Testis (tissue), 3 donors: ENCODE data around the gene SGCG. TPM values are rescaled to one million over a fixed set of nuclear protein-coding genes. Genes with fewer than 3 reads are reported as not detected.

Experiments used
- DNase-seq: peaks from one replicate; pipeline ENCODE4 v3.0.0-alpha.2; 2019
- H3K27ac ChIP-seq, 2 donors: fragments of 200-600 bp; sonication (generic); one replicate each; pipeline ENCODE4 v1.5.1; 2019
- H3K27me3 ChIP-seq: fragments of 200-600 bp; sonication (generic); one replicate; pipeline ENCODE4 v1.5.1; 2019
- H3K36me3 ChIP-seq: fragments of 200-600 bp; sonication (generic); one replicate; pipeline ENCODE4 v1.5.1; 2017; ENCODE audit warnings: low read depth; ENCODE audit errors: missing control alignments
- H3K4me1 ChIP-seq: fragments of 200-600 bp; sonication (generic); one replicate; pipeline ENCODE4 v1.5.1; 2019
- H3K4me3 ChIP-seq, 2 donors: fragments of 200-600 bp; sonication (generic); one replicate each; pipeline ENCODE4 v1.5.1; 2017 to 2019
- H3K9me3 ChIP-seq: fragments of 200-600 bp; sonication (generic); one replicate; pipeline ENCODE4 v1.5.1; 2017
- CTCF ChIP-seq, 3 experiments: fragments of 450-650 bp in 2 of 3; fragments of 200-600 bp in 1 of 3; sonication (generic) in 1 of 3; IDR thresholded peaks; one replicate each; pipeline ENCODE4 v1.5.1; 2016 to 2019; ENCODE audit warnings: antibody characterized with exemption in 3 of 3, mild to moderate bottlenecking in 2 of 3, moderate library complexity in 1 of 3
- POLR2A ChIP-seq: fragments of 450-650 bp; IDR thresholded peaks from one replicate; pipeline ENCODE4 v1.6.1; 2017; ENCODE audit warnings: antibody characterized with exemption, mild to moderate bottlenecking, moderate library complexity
- WGBS, 2 donors: methylation state at CpG; one replicate each; pipeline ENCODE4 v1.1.5; 2018; 5-methylcytosine and 5-hydroxymethylcytosine counted together
- intact Hi-C: fragments of 100-400 bp; cut with DNase I; formaldehyde crosslinking; loops from one replicate; pipeline ENCODE4 v1.15.1; 2023; ENCODE audit warnings: low total_unique reads
- polyA plus RNA-seq: library from polyadenylated mRNA; stranded (reverse); fragments of 350-450 nt; fragmentation: Illumina TruSeq; extraction: RNeasy Lipid Tissue Mini Kit (QIAGEN cat#74804); gene quantifications from one replicate; pipeline ENCODE4 v1.2.3, GENCODE V29; 2014; ENCODE audit warnings: low read depth, low replicate concordance; ENCODE audit not compliant: insufficient read depth
- total RNA-seq, 2 donors: library from RNA; depleted of rRNA; stranded (reverse); fragments of >200 nt; gene quantifications; one replicate each; pipeline ENCODE4 v1.2.3, GENCODE V29; 2016

Gene SGCG
- total and polyA plus RNA-seq, 3 donors from 2014 or later = 1.5 to 2.9 (median 2.2) TPM

GRCh38 chr13:23268441-23268840 lies 87.7 kb downstream of the SGCG start:
- Histone ChIP-seq H3K9me3 (no peaks in the 10 kb centered on the region), H3K4me1 (no peaks in the 10 kb centered on the region), H3K36me3 (no peaks in the 10 kb centered on the region), H3K4me3 (no peak overlapping the region), H3K27me3 (no peaks in the 10 kb centered on the region), H3K27ac (no peak overlapping the region)
- WGBS, 2 donors = 63 to 75% methylated on average over 1 of the region's 1 CpG
- TF ChIP-seq POLR2A (no peak), CTCF (IDR thresholded peaks at IDR 0.05) (no peak)
- DNase-seq = no peak
- intact Hi-C loops = no loop called here

- no peak overlapping the region for H3K4me3 ChIP-seq
- 93 to 97% methylated on average over 3 of the region's 3 CpGs for WGBS, 2 donors
- TF ChIP-seq POLR2A (no peak), CTCF (IDR thresholded peaks at IDR 0.05) (no peak)
- H3K4me1 ChIP-seq = no peaks in the 10 kb centered on the region
- no peak for DNase-seq
- no peaks in the 10 kb centered on the region for H3K9me3 ChIP-seq
- intact Hi-C loops = no loop called here
- H3K36me3 ChIP-seq = no peaks in the 10 kb centered on the region
- no peaks in the 10 kb centered on the region for H3K27me3 ChIP-seq
- no peak overlapping the region for H3K27ac ChIP-seq
Observed at GRCh38 chr13:23271331-23271730, 90.6 kb downstream of the SGCG start.

GRCh38 chr13:23273498-23273897 lies 92.7 kb downstream of the SGCG start:
- Histone ChIP-seq H3K9me3 (no peaks in the 10 kb centered on the region), H3K27me3 (no peaks in the 10 kb centered on the region), H3K27ac (no peak overlapping the region), H3K4me3 (no peak overlapping the region), H3K4me1 (no peaks in the 10 kb centered on the region), H3K36me3 (no peaks in the 10 kb centered on the region)
- DNase-seq = no peak
- intact Hi-C loops = no loop called here
- TF ChIP-seq CTCF (IDR thresholded peaks at IDR 0.05) (no peak), POLR2A (no peak)
- 83 to 91% methylated on average over 3 of the region's 3 CpGs for WGBS, 2 donors

GRCh38 chr13:23279321-23279720 lies 98.5 kb downstream of the SGCG start:
- Histone ChIP-seq H3K4me3 (no peak overlapping the region), H3K27ac (no peak overlapping the region), H3K27me3 (no peaks in the 10 kb centered on the region), H3K36me3 (no peaks in the 10 kb centered on the region), H3K9me3 (no peaks in the 10 kb centered on the region), H3K4me1 (no peaks in the 10 kb centered on the region)
- no peak for DNase-seq
- WGBS, 2 donors = 66 to 69% methylated on average over 5 of the region's 5 CpGs
- intact Hi-C loops = no loop called here
- TF ChIP-seq CTCF (IDR thresholded peaks at IDR 0.05) (no peak), POLR2A (no peak)

- WGBS, 2 donors = 50 to 71% methylated on average over 1 of the region's 1 CpG
Observed at GRCh38 chr13:23288564-23288963, 107.8 kb downstream of the SGCG start.

More at GRCh38 chr13:23288564-23288963, 107.8 kb downstream of the SGCG start:
- Histone ChIP-seq H3K27me3 (no peaks in the 10 kb centered on the region), H3K4me1 (no peaks in the 10 kb centered on the region), H3K36me3 (no peaks in the 10 kb centered on the region), H3K27ac (no peak overlapping the region), H3K4me3 (no peak overlapping the region), H3K9me3 (no peaks in the 10 kb centered on the region)
- no peak for DNase-seq
- intact Hi-C loops = no loop called here
- TF ChIP-seq CTCF (IDR thresholded peaks at IDR 0.05) (no peak), POLR2A (no peak)
